H1 (cell line): ENCODE data around the gene SLC11A1. TPM values are rescaled to one million over a fixed set of nuclear protein-coding genes. Genes with fewer than 3 reads are reported as not detected.

Experiments
- CTCF ChIA-PET: fragments of 300-600 bp; sonication (Branson Sonifier 250); formaldehyde crosslinking; loops from one replicate; lab custom pipeline; 2021; ENCODE audit not compliant: partially characterized antibody; lab: Charles Lee
- POLR2A ChIA-PET: fragments of 300-600 bp; sonication (Branson Sonifier 250); formaldehyde crosslinking; loops from one replicate; lab custom pipeline; 2021; ENCODE audit warnings: inconsistent platforms; ENCODE audit not compliant: partially characterized antibody; lab: Charles Lee
- DNase-seq, 2 experiments: peaks; one replicate each; pipeline versions ENCODE4 v3.0.0 to v3.0.0-alpha.2; 2010 to 2022; ENCODE audit warnings: low spot score in 2 of 2, low read depth in 1 of 2, mixed read lengths in 1 of 2
- FAIRE-seq: peaks from 2 replicates; lab custom pipeline; 2011; peaks lifted over from hg19 to GRCh38; lab: Jason Lieb, UNC
- H2AFZ ChIP-seq: 2 replicates; pipeline ENCODE4 v1.8.1; 2012; ENCODE audit warnings: low read length, inconsistent platforms
- H2AK5ac ChIP-seq: 2 replicates; pipeline ENCODE4 v1.6.1; 2013; ENCODE audit warnings: low read depth, low read length
- H2BK120ac ChIP-seq: replicated peaks from 2 replicates; pipeline ENCODE3; 2013; ENCODE audit warnings: low read depth, low read length, inconsistent platforms
- H2BK12ac ChIP-seq: 2 replicates; pipeline ENCODE4 v1.6.1; 2013; ENCODE audit warnings: low read depth, low read length
- H2BK15ac ChIP-seq: 2 replicates; pipeline ENCODE4 v1.6.1; 2013; ENCODE audit warnings: low read length
- H2BK20ac ChIP-seq: 2 replicates; pipeline ENCODE4 v1.6.1; 2013; ENCODE audit warnings: low read length
- H2BK5ac ChIP-seq: 2 replicates; pipeline ENCODE4 v1.6.1; 2013; ENCODE audit warnings: low read depth, low read length
- H3K14ac ChIP-seq: 2 replicates; pipeline ENCODE4 v1.6.1; 2013; ENCODE audit warnings: inconsistent platforms; ENCODE audit not compliant: insufficient read length
- H3K18ac ChIP-seq: 2 replicates; pipeline ENCODE4 v1.6.1; 2013; ENCODE audit warnings: low read length; ENCODE audit errors: extremely low read depth
- H3K23ac ChIP-seq: 2 replicates; pipeline ENCODE4 v1.6.1; 2013; ENCODE audit warnings: inconsistent platforms; ENCODE audit not compliant: insufficient read length
- H3K23me2 ChIP-seq: 2 replicates; pipeline ENCODE4 v1.6.1; 2013; ENCODE audit warnings: low read depth, low read length
- H3K27ac ChIP-seq: 2 replicates; pipeline ENCODE4 v1.6.1; 2011; ENCODE audit warnings: low read depth, low read length, inconsistent platforms
- H3K27me3 ChIP-seq, 4 experiments: replicated peaks in 1 of 4; 1 replicate in 1 of 4; 2 replicates in 3 of 4; pipeline versions ENCODE4 v1.6.1 to v1.8.1; 2011 to 2013; ENCODE audit warnings: low read length in 3 of 4, mild to moderate bottlenecking in 3 of 4, inconsistent platforms in 2 of 4, mixed read lengths in 2 of 4, moderate library complexity in 1 of 4; ENCODE audit not compliant: control insufficient read depth in 3 of 4, insufficient read depth in 3 of 4; ENCODE audit errors: extremely low read depth in 1 of 4
- H3K36me3 ChIP-seq, 4 experiments: 2 replicates each; pipeline versions ENCODE4 v1.6.1 to v1.8.1; 2011 to 2013; ENCODE audit warnings: mild to moderate bottlenecking in 4 of 4, low read length in 3 of 4, moderate library complexity in 2 of 4, control low read depth in 1 of 4, inconsistent platforms in 1 of 4; ENCODE audit not compliant: insufficient read depth in 4 of 4, control insufficient read depth in 2 of 4
- H3K4ac ChIP-seq: replicated peaks from 2 replicates; pipeline ENCODE3; 2013; ENCODE audit warnings: low read length, low read depth, mixed read lengths, inconsistent platforms; ENCODE audit not compliant: insufficient read length
- H3K4me1 ChIP-seq, 4 experiments: replicated peaks in 1 of 4; 1 replicate in 1 of 4; 2 replicates in 3 of 4; pipeline versions ENCODE4 v1.6.1 to v1.8.1; 2011 to 2013; ENCODE audit warnings: low read length in 3 of 4, inconsistent platforms in 2 of 4, mixed read lengths in 1 of 4; ENCODE audit not compliant: insufficient read depth in 4 of 4, control insufficient read depth in 3 of 4
- H3K4me2 ChIP-seq, 2 experiments: 2 replicates each; pipeline versions ENCODE4 v1.6.1 to v1.8.1; 2011 to 2013; ENCODE audit warnings: low read depth in 2 of 2, low read length in 2 of 2, control low read depth in 1 of 2, inconsistent platforms in 1 of 2, mild to moderate bottlenecking in 1 of 2; ENCODE audit not compliant: insufficient read depth in 1 of 2
- H3K4me3 ChIP-seq, 4 experiments: fragments of 200-600, 300-600 bp in 1 of 4; sonication (generic), shearing (Covaris generic), sonication (Bioruptor Twin) in 1 of 4; 2 replicates each; pipeline versions ENCODE4 v1.5.1 to v1.8.1; 2011 to 2016; ENCODE audit warnings: low read length in 4 of 4, low read depth in 3 of 4, control low read depth in 2 of 4, inconsistent platforms in 2 of 4, mild to moderate bottlenecking in 2 of 4, mixed read lengths in 1 of 4, moderate library complexity in 1 of 4; ENCODE audit not compliant: insufficient read depth in 2 of 4; ENCODE audit errors: extremely low read depth in 1 of 4
- H3K56ac ChIP-seq: replicated peaks from 2 replicates; pipeline ENCODE3; 2013; ENCODE audit warnings: low read depth, mild to moderate bottlenecking, mixed read lengths, low read length, inconsistent platforms; ENCODE audit not compliant: insufficient read length
- H3K79me1 ChIP-seq: 2 replicates; pipeline ENCODE4 v1.6.1; 2013; ENCODE audit warnings: low read depth, low read length, control low read depth
- H3K79me2 ChIP-seq, 2 experiments: 2 replicates each; pipeline versions ENCODE4 v1.6.1 to v1.8.1; 2012 to 2013; ENCODE audit warnings: low read length in 2 of 2, mild to moderate bottlenecking in 2 of 2, inconsistent platforms in 1 of 2; ENCODE audit not compliant: insufficient read depth in 2 of 2, control insufficient read depth in 1 of 2
- H3K9ac ChIP-seq, 4 experiments: replicated peaks in 1 of 4; 1 replicate in 1 of 4; 2 replicates in 3 of 4; pipeline versions ENCODE4 v1.6.1 to v1.8.1; 2011 to 2013; ENCODE audit warnings: low read depth in 3 of 4, low read length in 3 of 4, control low read depth in 2 of 4, mild to moderate bottlenecking in 2 of 4, moderate library complexity in 2 of 4, inconsistent platforms in 1 of 4; ENCODE audit errors: extremely low read depth in 1 of 4
- H3K9me3 ChIP-seq, 2 experiments: 2 replicates each; pipeline versions ENCODE4 v1.6.1 to v1.8.1; 2012 to 2013; ENCODE audit warnings: mild to moderate bottlenecking in 2 of 2, moderate library complexity in 2 of 2, control low read depth in 1 of 2, inconsistent platforms in 1 of 2, low read depth in 1 of 2, low read length in 1 of 2, mixed read lengths in 1 of 2; ENCODE audit not compliant: insufficient read depth in 2 of 2
- H4K20me1 ChIP-seq, 2 experiments: replicated peaks in 1 of 2; 2 replicates each; pipeline versions ENCODE3 to v1.8.1; 2011 to 2013; ENCODE audit warnings: inconsistent platforms in 2 of 2, low read length in 2 of 2, mild to moderate bottlenecking in 1 of 2; ENCODE audit not compliant: insufficient read depth in 2 of 2, control insufficient read depth in 1 of 2
- H4K5ac ChIP-seq: 2 replicates; pipeline ENCODE4 v1.6.1; 2013; ENCODE audit warnings: low read length, low read depth, mixed read lengths, inconsistent platforms; ENCODE audit not compliant: insufficient read length
- H4K8ac ChIP-seq: 2 replicates; pipeline ENCODE4 v1.8.0; 2013; ENCODE audit warnings: mild to moderate bottlenecking, moderate library complexity, low read length, inconsistent platforms; ENCODE audit not compliant: insufficient read depth; ENCODE audit errors: extremely low read depth
- H4K91ac ChIP-seq: replicated peaks from 2 replicates; pipeline ENCODE3; 2013; ENCODE audit warnings: low read length, mixed read lengths, inconsistent platforms; ENCODE audit not compliant: insufficient read length
- CHD2 ChIP-seq: IDR thresholded peaks from 2 replicates; pipeline ENCODE4 v1.6.1; 2012; ENCODE audit warnings: low read length, improper control_type of control experiment
- NRF1 ChIP-seq: IDR thresholded peaks from 2 replicates; pipeline ENCODE4 v1.6.1; 2011; ENCODE audit warnings: mild to moderate bottlenecking, low read depth, low read length, improper control_type of control experiment
- RAD21 ChIP-seq, 2 experiments: IDR thresholded peaks in 1 of 2; conservative IDR thresholded peaks in 1 of 2; 2 replicates each; pipeline ENCODE4 v1.6.1; 2011; ENCODE audit warnings: low read depth in 2 of 2, low read length in 2 of 2, improper control_type of control experiment in 1 of 2, inconsistent platforms in 1 of 2, mild to moderate bottlenecking in 1 of 2, moderate library complexity in 1 of 2
- RBBP5 ChIP-seq: IDR thresholded peaks from 2 replicates; pipeline ENCODE4 v1.7.1; 2012; ENCODE audit warnings: low read depth, mild to moderate bottlenecking, inconsistent platforms, low read length, moderate library complexity, borderline replicate concordance
- RFX5 ChIP-seq: IDR thresholded peaks from 2 replicates; pipeline ENCODE4 v1.6.1; 2011; ENCODE audit warnings: low read depth, low read length, improper control_type of control experiment, borderline replicate concordance
- polyA plus RNA-seq, 7 experiments: library from polyadenylated mRNA; depleted of rRNA in 3 of 7; stranded (reverse) in 5 of 7; unstranded in 2 of 7; fragments of >200 nt in 5 of 7; fragments of 200-250 nt in 2 of 7; gene quantifications; 1 replicate in 5 of 7; 2 replicates in 1 of 7; 4 replicates in 1 of 7; pipeline versions ENCODE4 v1.2.1 to v1.2.3, GENCODE V29; 2011 to 2013; ENCODE audit warnings: missing spikeins in 2 of 7, mixed read lengths in 2 of 7
- total RNA-seq: library from RNA; stranded (reverse); fragmentation: NEBNext Ultra II Directional; extraction: Animal tissue kit (Norgen Biotek cat#: 25700); gene quantifications from 2 replicates; pipeline ENCODE4 v1.2.1, GENCODE V29; 2021
- TF ChIP-seq, protein P1 (sequence below): IDR thresholded peaks from 2 replicates; pipeline ENCODE4 v1.6.1; 2011; ENCODE audit warnings: low read length, improper control_type of control experiment

The SLC11A1 gene
- total and polyA plus RNA-seq, 2 of the 8 experiments (the other 6 are each of a cell fraction or from before 2014, with no cell fraction given): 0.20 to 0.43 TPM

DNA sequence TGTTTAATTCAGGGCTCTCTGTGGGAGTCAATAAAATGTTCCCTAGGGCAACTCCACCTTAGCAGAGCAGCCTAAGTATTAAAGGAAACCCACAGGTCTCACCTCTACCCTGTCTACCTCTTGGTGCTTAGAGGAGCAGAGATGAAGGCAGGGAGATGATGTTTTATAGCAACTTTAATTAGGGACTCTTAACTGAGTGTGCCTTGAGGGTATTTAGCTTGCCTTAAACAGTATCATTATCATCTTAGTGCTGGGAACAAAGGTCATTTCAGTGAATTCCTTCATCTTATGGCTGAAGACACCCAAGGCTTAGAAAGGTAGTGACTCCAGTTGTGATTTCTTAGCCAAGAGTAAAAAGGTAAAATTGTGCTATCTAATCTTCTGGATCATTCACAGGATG lies 63.5 kb downstream of the SLC11A1 start:
- Histone ChIP-seq H3K23ac (no peak overlapping the region), H3K79me2 (no peaks in the 10 kb centered on the region), H3K27ac (no peak overlapping the region), H2AK5ac (no peak overlapping the region), H2BK12ac (no peak overlapping the region), H3K18ac (no peak overlapping the region), H2AFZ (no peak overlapping the region), H3K9me3 (no peaks in the 10 kb centered on the region), H3K27me3 (no peaks in the 10 kb centered on the region), H3K14ac (no peak overlapping the region), H2BK20ac (no peak overlapping the region), H3K4me1 (no peaks in the 10 kb centered on the region), H4K20me1 (no peaks in the 10 kb centered on the region), H3K4ac (no peak overlapping the region), H3K4me2 (no peak overlapping the region), H3K23me2 (no peaks in the 10 kb centered on the region), H3K79me1 (no peaks in the 10 kb centered on the region), H3K4me3 (no peak overlapping the region), H2BK5ac (no peak overlapping the region), H3K56ac (no peak overlapping the region), H2BK15ac (no peak overlapping the region)
- POLR2A ChIA-PET: interaction anchor here (1.0 kb wide), 1 partner anchor 11 kb away, joined by 3 read pairs; no protein-coding TSS in a partner anchor
- no peak for FAIRE-seq
- TF ChIP-seq, protein P1, sequence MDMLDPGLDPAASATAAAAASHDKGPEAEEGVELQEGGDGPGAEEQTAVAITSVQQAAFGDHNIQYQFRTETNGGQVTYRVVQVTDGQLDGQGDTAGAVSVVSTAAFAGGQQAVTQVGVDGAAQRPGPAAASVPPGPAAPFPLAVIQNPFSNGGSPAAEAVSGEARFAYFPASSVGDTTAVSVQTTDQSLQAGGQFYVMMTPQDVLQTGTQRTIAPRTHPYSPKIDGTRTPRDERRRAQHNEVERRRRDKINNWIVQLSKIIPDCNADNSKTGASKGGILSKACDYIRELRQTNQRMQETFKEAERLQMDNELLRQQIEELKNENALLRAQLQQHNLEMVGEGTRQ: no peak
- TF ChIP-seq RBBP5: no peak
- TF ChIP-seq RFX5: no peak
- no peak for TF ChIP-seq RAD21 (IDR thresholded peaks at IDR 0.05 in 1 of 2, conservative IDR thresholded peaks at IDR 0.05 in 1 of 2; ENCODE audit: low read depth in 2 of 2, low read length in 2 of 2)
- TF ChIP-seq CHD2: no peak
- TF ChIP-seq NRF1: no peak
- TF ChIP-seq, all 59 proteins: peak for 0
- H4K5ac ChIP-seq: no peak overlapping the region
- H3K36me3 ChIP-seq: peaks cover 0 to 19% (median 7%) of the 10 kb centered on the region in 4 experiments; a peak in 6 of 8 replicates
- CTCF ChIA-PET: interaction anchor here (1.0 to 1.6 kb wide), 2 partner anchors 11 to 203 kb away, joined by 4 to 6 read pairs; no protein-coding TSS in a partner anchor
- no peak overlapping the region for H4K8ac ChIP-seq
- H4K91ac ChIP-seq: no peak overlapping the region
- DNase-seq: no peak
- no peak overlapping the region for H2BK120ac ChIP-seq
- H3K9ac ChIP-seq: no peak overlapping the region
